ENCODE data around the gene RXRG.

GRCh38 chr1:165364568-165365133 lies 80.3 kb downstream of the RXRG start:
- no peak for TF ChIP-seq CTCF (IDR thresholded peaks at IDR 0.05)
- no peak for TF ChIP-seq POLR2A (IDR thresholded peaks at IDR 0.05)

All from right lobe of liver (tissue), 4 donors.